Measurements from ENCODE around the gene ADNP2. TPM values are rescaled to one million over a fixed set of nuclear protein-coding genes. Genes with fewer than 3 reads are reported as not detected.
"Not testable (repeated sequence)": the region's sequence is repeated elsewhere in the genome, so short reads cannot be mapped to it uniquely, and the experiment has no call there.

Gene ADNP2
- total RNA-seq, 1 donor from 2014 or later: 19.2 TPM

DNA sequence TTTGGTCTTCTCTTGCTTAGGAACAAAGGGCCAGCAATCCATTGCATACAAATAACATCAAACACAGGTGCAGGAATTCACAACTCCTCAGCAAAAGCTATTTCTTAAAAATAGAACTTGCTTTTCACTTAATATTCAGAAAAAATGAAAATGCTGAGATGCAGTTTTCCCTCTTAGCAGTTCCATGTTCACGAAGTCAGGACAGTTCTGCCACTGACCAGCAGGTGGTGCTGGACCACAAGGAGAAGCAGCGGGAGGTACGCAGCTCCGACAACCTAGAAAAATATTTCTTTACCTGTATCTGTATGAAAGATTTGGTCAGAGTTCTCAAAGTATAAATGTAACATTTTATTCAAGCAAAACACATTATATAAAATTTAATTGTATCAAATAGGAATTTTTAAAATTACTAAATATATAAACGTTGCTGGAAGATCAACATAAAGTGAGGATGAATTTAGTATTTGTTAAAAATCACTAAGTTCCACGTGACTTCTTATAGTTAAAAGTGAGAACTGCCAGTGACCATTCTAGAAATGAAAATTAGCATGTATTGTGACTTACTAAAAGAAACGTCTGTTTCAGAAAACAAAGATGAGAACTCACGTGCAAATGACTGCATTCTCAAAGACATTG, 48.8 kb downstream of the ADNP2 start:
- TF ChIP-seq, protein P1, sequence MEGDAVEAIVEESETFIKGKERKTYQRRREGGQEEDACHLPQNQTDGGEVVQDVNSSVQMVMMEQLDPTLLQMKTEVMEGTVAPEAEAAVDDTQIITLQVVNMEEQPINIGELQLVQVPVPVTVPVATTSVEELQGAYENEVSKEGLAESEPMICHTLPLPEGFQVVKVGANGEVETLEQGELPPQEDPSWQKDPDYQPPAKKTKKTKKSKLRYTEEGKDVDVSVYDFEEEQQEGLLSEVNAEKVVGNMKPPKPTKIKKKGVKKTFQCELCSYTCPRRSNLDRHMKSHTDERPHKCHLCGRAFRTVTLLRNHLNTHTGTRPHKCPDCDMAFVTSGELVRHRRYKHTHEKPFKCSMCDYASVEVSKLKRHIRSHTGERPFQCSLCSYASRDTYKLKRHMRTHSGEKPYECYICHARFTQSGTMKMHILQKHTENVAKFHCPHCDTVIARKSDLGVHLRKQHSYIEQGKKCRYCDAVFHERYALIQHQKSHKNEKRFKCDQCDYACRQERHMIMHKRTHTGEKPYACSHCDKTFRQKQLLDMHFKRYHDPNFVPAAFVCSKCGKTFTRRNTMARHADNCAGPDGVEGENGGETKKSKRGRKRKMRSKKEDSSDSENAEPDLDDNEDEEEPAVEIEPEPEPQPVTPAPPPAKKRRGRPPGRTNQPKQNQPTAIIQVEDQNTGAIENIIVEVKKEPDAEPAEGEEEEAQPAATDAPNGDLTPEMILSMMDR (IDR thresholded peaks at IDR 0.05): peak; percentile 96
- DNase-seq (ENCODE audit: extremely low spot score, unreplicated experiment): no peak

DNA sequence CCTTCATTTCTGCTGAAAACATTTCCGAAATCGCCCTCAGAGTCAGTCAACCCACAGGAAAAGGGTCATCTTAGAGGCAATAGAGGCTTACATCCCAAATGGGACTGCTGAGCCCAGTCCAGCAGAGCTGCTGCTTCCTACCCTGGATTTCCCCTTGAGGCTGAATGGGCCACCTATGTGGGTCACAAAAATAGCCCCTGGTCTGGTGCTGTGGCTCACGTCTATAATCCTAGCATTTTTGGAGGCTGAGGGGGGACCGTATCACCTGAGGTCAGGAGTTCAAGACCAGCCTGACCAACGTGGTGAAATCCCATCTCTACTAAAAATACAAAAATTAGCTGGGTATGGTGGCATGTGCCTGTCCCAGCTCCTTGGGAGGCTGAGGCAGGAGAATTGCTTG, 49.3 kb downstream of the ADNP2 start:
- Mint-ChIP-seq H3K4me1 (ENCODE audit: unreplicated experiment) (peaks cover 3% of the 10 kb centered on the region), H3K4me3 (ENCODE audit: unreplicated experiment) (no peak overlapping the region), H3K27me3 (ENCODE audit: unreplicated experiment) (no peaks in the 10 kb centered on the region), H3K27ac (ENCODE audit: unreplicated experiment) (no peak overlapping the region), H3K36me3 (ENCODE audit: unreplicated experiment) (peaks cover 18% of the 10 kb centered on the region), H3K9me3 (ENCODE audit: unreplicated experiment) (no peaks in the 10 kb centered on the region)
- TF ChIP-seq, protein P1 (IDR thresholded peaks at IDR 0.05): no peak
- no peak for DNase-seq (ENCODE audit: extremely low spot score, unreplicated experiment)

More for the DNA sequence above, 48.8 kb downstream of the ADNP2 start:
- H3K9me3 Mint-ChIP-seq (ENCODE audit: unreplicated experiment): no peaks in the 10 kb centered on the region
- H3K27me3 Mint-ChIP-seq (ENCODE audit: unreplicated experiment): no peaks in the 10 kb centered on the region
- no peak overlapping the region for H3K4me3 Mint-ChIP-seq (ENCODE audit: unreplicated experiment)
- no peak overlapping the region for H3K27ac Mint-ChIP-seq (ENCODE audit: unreplicated experiment)
- H3K4me1 Mint-ChIP-seq (ENCODE audit: unreplicated experiment): peaks cover 3% of the 10 kb centered on the region
- peaks cover 15% of the 10 kb centered on the region for H3K36me3 Mint-ChIP-seq (ENCODE audit: unreplicated experiment)

DNA sequence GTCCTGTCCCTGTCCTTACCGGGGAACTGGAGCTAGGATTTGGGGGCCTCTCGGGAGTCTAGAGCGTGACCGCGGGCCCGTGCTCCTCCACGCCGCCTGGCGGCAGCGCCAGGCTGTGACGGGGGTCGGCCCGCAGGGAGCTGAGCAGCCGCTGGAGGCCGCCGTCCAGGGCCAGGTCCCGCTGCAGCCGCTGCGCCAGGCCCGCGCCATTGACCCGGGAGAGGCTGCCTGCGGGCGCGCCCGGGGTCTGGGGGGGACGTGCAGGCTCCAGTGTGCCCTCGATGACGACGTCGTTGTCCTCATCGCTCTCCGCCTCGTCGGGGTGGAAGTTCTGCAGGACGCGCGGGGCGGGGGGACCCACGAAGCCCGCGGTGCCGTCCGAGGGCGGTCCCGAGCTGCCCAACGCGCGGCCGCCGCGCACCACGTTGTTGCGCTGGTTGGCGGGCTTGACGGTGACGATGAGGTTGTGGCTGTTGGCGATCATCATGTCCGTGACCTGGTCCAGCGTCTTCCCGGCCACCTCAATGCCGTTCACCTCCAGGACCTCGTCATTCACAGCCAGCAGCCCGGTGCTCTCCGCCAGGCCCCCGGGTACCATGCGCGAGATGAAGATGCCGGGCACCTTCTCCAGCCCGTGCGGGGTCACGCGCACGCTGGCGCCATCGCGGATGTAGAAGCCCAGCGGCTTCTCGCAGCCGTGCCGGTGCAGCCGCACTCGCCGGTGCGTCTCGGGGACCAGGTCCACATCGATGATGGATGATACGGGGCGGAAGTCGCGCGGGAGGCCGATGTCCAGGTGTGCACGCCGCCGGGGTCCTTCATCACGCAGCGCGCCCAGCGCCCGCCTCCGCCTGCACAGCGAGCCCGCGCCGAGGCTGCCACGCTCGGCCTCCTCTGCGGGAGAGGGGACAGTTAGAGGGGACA, 50.9 kb downstream of the ADNP2 start:
- no peak for DNase-seq (ENCODE audit: extremely low spot score, unreplicated experiment)
- peaks cover 29% of the 10 kb centered on the region for H3K36me3 Mint-ChIP-seq (ENCODE audit: unreplicated experiment)
- no peak overlapping the region for H3K4me3 Mint-ChIP-seq (ENCODE audit: unreplicated experiment)
- H3K27ac Mint-ChIP-seq (ENCODE audit: unreplicated experiment): no peak overlapping the region
- no peaks in the 10 kb centered on the region for H3K27me3 Mint-ChIP-seq (ENCODE audit: unreplicated experiment)
- H3K4me1 Mint-ChIP-seq (ENCODE audit: unreplicated experiment): peaks cover 3% of the 10 kb centered on the region
- H3K9me3 Mint-ChIP-seq (ENCODE audit: unreplicated experiment): peaks cover 7% of the 10 kb centered on the region
- TF ChIP-seq, protein P1 (IDR thresholded peaks at IDR 0.05): no peak

DNA sequence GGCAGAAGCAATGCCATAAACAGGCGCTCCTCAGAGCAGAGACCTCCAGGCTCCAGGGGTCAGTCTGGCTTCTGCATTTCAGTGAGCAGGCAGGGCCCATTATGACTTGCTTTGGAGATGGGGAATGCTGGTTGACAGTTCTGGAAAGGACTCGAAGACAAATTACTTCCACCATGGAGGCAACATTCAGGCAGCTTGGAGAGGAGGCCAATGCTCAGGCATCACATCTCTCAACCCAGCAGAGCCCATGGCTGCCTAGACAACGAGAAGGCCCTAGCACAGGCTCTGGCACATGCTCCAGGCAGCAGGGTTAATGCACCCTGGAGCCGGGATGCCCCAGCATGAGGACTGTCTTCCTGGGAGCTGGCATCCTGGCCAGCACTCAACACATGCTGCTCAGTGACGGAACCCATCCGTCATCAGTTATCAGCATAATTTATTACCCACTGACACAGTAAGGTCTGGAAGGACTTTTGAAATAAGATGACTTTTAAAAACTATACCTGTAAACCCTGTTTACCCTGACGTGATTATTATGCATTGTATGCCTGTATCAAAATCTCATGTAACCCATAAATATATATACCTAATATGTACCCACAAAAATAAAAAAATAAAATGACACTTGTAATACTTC, 52.8 kb downstream of the ADNP2 start:
- H3K4me3 Mint-ChIP-seq (ENCODE audit: unreplicated experiment): no peak overlapping the region
- no peak overlapping the region for H3K27ac Mint-ChIP-seq (ENCODE audit: unreplicated experiment)
- H3K4me1 Mint-ChIP-seq (ENCODE audit: unreplicated experiment): peaks cover 3% of the 10 kb centered on the region
- peaks cover 29% of the 10 kb centered on the region for H3K36me3 Mint-ChIP-seq (ENCODE audit: unreplicated experiment)
- H3K27me3 Mint-ChIP-seq (ENCODE audit: unreplicated experiment): no peaks in the 10 kb centered on the region
- TF ChIP-seq, protein P1 (IDR thresholded peaks at IDR 0.05): no peak
- no peak for DNase-seq (ENCODE audit: extremely low spot score, unreplicated experiment)
- peaks cover 7% of the 10 kb centered on the region for H3K9me3 Mint-ChIP-seq (ENCODE audit: unreplicated experiment)

DNA sequence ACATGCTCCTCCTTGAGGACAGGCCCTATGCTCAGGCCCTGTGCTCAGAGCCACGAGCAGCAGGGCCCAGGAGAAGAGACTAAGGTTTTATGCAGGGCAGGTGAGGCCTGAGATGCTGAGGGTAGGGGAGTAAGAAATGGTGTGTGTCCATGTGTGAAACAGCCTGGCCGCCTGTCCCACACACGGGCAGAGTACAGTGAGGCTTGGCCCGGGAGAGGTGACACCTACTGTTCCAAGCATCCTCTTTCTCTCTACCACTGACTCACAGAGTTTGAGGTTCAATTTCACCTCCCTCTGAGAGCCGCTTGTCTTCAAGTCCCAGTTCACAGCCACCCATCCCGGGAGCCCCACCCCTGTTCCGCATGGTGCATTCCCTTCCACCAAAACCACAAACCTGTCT, 54.1 kb downstream of the ADNP2 start:
- peaks cover under 1% of the 10 kb centered on the region for H3K4me1 Mint-ChIP-seq (ENCODE audit: unreplicated experiment)
- H3K27me3 Mint-ChIP-seq (ENCODE audit: unreplicated experiment): no peaks in the 10 kb centered on the region
- peaks cover 7% of the 10 kb centered on the region for H3K9me3 Mint-ChIP-seq (ENCODE audit: unreplicated experiment)
- no peak overlapping the region for H3K27ac Mint-ChIP-seq (ENCODE audit: unreplicated experiment)
- TF ChIP-seq, protein P1 (IDR thresholded peaks at IDR 0.05): no peak
- no peak overlapping the region for H3K4me3 Mint-ChIP-seq (ENCODE audit: unreplicated experiment)
- H3K36me3 Mint-ChIP-seq (ENCODE audit: unreplicated experiment): peaks cover 29% of the 10 kb centered on the region
- no peak for DNase-seq (ENCODE audit: extremely low spot score, unreplicated experiment)

DNA sequence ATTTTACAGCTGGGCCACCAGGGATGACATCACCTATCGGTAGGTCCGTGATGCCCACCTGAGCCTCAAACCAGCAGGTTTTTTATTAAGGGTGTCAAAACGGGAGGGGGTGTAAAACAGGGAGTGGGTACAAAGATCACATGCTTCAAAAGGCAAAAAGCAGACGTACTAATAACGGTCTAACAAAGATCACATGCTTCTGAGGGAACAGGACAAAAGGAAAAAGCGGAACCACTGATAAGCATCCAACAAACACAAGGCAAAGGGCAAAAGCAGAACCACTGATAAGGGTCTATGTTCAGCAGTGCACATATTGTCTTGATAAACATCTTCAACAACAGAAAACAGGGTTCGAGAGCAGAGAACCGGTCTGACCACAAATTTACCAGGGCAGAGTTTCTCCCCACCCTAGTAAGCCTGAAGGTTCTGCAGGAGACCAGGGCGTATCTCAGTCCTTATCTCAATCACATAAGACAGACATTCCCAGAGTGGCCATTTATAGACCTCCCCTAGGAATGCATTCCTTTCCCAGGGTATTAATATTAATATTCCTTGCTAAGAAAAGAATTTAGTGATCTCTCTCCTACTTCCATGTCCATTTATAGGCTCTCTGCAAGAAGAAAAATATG, 55.8 kb downstream of the ADNP2 start:
- H3K4me1 Mint-ChIP-seq (ENCODE audit: unreplicated experiment); H3K9me3 Mint-ChIP-seq (ENCODE audit: unreplicated experiment); H3K4me3 Mint-ChIP-seq (ENCODE audit: unreplicated experiment); H3K27ac Mint-ChIP-seq (ENCODE audit: unreplicated experiment); DNase-seq (ENCODE audit: extremely low spot score, unreplicated experiment); H3K27me3 Mint-ChIP-seq (ENCODE audit: unreplicated experiment): not testable (repeated sequence)
- H3K36me3 Mint-ChIP-seq (ENCODE audit: unreplicated experiment): peaks cover 26% of the 10 kb centered on the region

All from osteocyte (in vitro differentiated cells).